NCI-H748 (cell line): ENCODE results near the gene KCP.

Source experiments
- DNase-seq: peaks from one replicate; lab custom pipeline; 2025; ENCODE audit not compliant: unreplicated experiment; lab: John Stamatoyannopoulos, UW

The KCP gene

GRCh38 chr7:128876127-128876526 is 34.4 kb downstream of the KCP start:
- no peak for DNase-seq

DNA sequence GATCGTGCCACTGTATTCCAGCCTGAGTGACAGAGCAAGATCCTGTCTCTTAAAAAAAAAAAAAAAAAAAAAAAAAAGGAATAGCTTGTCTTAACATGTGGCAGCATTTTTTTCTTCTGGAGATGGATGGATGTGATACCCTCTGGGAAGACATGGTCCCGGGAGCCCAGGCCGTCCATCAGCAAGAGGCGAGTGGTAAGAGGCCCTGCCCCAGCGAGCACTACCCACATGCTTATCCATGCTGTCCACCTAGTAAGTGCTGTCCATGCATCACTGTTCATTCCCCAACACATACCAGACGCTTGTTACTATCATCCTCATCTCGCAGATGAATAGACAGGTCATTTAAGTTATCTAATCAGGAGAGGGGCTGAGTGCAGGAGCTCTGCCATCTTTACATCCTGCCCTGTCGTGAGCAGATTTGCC is 35.0 kb downstream of the KCP start:
- no peak for DNase-seq

GRCh38 chr7:128874140-128875031 is 36.1 kb downstream of the KCP start:
- peak; percentile 18 for DNase-seq

DNA sequence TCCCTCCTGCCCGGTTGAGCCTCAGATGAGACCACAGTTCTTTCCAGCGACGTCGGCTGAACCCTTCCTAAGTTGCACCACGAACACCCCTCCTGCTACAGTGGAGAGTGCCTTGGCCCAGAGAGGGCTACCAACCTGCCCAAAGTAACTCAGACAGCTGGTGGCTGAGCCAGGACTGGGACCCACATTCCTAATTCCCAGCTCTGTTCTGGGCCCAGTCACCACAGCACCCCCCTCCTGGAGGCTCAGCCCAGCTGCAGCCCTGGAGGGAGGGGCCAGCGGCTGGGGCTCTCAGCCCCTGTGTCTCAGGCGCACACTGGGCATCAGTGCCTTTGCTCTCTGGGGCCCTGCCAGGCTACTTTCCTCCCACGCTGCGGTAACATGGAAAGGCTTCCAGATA is 37.3 kb downstream of the KCP start:
- DNase-seq: no peak

- DNase-seq: no peak
Observed at GRCh38 chr7:128872394-128872824, 38.1 kb downstream of the KCP start.

- DNase-seq: no peak
Observed at GRCh38 chr7:128871050-128871449, 39.5 kb downstream of the KCP start.

DNA sequence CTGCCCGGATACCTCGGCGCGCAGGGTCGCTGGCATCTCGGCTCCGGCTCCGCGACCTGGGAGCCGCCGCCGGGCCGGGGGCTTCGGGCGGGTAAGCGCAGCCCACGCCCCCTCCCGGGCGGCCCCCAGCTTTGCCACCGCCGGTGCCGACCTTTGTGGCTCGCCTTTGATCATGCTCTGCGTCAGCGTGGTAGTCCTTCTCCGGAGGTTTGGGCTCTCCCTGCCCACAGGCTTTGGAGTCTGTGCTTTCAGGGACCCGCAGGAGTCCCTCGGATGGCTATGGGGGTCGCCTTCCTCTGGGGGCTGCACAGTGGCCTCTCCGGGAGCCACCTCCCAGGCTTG is 40.6 kb downstream of the KCP start:
- no peak for DNase-seq

DNA sequence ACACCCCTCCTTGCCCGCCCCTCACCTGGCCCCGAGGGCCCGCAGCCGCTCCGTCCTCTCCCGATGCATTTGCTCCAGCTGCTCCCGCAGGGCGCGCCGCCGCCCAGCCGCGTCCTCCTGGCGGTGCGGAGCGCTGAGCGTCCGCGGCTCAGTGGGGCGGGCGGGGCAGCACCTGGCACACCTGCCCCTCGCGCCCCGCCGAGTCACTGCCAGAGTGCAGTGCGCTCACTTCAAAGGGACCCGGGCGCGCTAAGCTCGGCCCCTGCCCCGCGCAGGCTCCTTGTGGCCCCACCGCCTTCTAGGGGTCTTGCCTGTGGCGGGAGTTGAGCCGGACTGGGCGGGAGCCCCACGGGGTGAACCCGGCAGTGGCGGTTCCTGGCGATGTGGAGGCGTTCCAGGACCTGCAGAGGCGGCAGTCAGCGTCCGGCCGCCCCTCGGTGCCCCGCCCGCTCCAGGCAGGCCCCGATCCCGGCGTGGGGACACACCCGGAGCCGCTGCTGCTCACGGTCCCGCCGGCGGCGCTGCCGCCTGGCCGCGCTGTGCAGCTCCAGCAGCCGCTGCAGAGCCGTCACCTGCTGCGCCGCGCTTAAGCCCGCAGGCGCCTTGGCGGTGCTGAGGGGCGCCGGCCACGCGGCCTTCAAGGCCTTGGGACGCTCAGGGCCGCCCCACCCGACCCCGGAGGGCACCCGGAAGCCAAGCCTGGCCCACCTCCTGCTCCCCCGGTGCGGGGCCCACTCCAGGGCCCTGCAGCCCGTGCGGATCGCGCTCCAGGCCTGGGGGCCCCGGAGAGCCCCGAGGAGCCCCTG is 41.2 kb downstream of the KCP start:
- DNase-seq: peak; percentile 86

DNA sequence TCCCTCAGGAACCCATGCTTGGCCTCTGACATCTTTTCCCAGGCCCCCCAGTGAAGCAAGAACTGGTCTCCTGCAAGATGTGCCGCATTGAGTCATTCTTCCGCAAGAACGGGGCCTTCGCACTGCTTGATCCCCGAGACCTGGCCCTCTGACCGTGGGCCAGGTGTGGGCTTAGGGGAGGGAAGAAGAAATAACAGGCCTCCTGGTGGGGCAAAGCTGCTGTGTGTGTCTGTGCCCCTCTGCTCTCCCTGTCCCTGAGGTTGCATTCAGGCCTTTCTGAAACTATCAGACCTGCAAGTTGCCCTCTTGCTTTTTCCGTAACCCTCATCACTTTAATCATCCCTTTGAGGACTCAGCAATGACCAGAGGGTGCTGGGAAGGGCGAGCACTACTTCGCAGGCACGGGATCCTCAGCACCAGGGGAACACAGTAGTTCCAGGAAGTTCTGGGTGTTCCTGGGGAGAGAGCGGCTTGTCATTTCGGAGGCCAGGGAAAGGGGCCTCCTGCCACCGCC is 41.8 kb downstream of the KCP start:
- DNase-seq: peak; percentile 59

- peak; percentile 77 for DNase-seq
Observed at GRCh38 chr7:128867842-128868623, 42.5 kb downstream of the KCP start.

DNA sequence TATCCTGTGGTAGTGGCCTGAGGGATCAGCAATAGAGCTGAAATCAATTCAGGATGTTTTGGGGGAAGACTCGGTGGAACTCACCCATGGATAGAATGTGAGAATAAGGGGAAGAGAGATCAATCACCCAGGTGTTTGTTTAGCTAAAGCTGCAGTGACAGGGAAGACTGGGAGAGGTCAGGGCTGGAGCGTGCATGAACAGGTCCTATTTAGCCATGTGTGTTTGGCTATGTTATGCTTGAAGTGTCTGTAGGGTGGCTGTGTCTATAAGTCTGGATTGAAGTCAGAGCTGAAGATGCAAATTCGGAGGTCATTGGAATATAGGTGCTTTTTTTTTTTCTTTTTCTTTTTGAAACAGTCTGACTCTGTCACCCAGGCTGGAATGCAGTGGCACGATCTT is 43.3 kb downstream of the KCP start:
- DNase-seq: no peak

DNA sequence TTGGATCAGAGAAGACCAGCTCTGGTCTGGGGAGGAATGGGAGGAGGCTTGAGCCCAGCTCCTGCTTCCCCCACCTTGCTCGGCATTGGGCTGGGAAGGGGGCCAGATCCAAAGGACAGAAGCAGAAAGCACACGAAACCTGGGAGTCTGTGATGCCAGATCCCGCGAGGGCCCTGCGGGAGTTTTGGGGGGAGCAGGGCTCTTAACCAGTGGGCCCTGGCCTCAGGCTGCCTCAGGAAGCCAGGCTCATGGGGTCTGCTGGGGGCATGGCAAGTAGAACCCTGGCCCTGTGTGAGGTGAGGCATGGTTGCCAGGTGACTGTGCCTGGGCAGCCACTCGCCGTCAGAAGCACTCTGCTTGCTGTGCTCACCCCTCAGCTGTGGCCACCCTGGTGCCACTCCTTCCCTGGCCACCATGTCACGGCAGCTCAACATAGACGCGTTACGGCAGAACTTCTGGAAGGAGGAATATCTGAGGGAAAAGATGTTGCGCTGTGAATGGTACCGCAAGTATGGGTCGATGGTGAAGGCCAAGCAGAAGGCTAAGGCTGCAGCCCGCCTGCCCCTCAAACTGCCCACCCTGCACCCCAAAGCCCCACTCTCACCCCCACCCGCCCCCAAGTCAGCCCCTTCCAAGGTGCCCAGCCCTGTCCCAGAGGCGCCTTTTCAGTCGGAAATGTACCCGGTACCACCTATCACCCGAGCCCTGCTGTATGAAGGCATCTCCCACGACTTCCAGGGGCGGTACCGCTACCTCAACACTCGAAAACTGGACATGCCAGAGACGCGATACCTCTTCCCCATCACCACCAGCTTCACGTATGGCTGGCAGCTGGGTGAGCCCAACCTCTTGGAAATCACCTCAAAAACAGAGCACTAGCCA is 44.3 kb downstream of the KCP start:
- no peak for DNase-seq

DNA sequence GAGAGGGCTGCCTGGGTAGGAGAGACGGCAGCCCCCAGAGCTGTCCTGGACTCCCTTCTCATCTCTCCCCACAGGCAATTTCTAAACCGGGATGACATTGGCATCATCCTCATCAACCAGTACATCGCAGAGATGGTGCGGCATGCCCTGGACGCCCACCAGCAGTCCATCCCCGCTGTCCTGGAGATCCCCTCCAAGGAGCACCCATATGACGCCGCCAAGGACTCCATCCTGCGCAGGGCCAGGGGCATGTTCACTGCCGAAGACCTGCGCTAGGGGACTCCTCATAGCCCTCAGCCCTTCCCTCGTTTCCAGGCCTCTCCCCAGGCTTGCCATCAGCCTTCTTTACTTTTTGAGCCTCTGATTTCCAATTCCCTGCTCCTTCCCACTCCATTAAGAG is 45.2 kb downstream of the KCP start:
- no peak for DNase-seq

GRCh38 chr7:128863433-128863989 is 47.0 kb downstream of the KCP start:
- DNase-seq: peak; percentile 66

GRCh38 chr7:128862571-128863432 is 47.7 kb downstream of the KCP start, which contains the start of gene ATP6V1F:
ATP6V1F (plus strand) TSS chr7:128862856; CDS start chr7:128862905, 49 bp downstream.
- DNase-seq: peak; percentile 97

DNA sequence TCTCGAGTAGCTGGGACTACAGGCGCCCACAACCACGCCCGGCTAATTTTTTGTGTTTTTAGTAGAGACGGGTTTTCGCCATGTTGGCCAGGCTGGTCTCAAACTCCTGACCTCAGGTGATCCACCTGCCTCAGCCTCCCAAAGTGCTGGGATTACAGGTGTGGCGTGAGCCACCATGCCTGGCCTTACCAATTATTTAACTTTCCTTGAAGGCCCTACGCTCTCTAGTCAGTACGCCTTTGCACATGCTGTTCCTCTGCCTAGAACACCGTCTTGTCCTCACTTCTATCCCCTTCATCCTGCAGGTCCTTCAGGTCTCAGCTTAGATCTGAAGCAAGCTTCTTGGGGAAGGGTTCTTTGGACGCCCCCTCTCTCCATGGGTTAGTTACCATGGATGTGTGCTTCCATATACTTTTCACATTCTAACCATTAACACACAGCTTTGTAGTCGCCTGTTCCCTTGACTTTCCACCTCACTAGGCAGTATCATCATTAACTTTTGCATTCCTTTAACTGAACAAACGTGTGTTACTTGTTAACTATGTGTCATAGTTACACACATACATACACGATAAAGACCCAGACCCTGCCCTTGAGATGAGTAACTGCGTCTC is 48.4 kb downstream of the KCP start:
- no peak for DNase-seq

- no peak for DNase-seq
Observed at GRCh38 chr7:128860158-128861073, 50.1 kb downstream of the KCP start.
